ENCODE measurements around the gene SAGE1. TPM values are rescaled to one million over a fixed set of nuclear protein-coding genes. Genes with fewer than 3 reads are reported as not detected.

SAGE1 gene
- total RNA-seq (2014; rRNA removed; shearing (Covaris generic)), result 14.1 and 16.7 TPM in 2 replicates

GRCh38 chrX:135893294-135893817, at the start of gene SAGE1, which contains the start of gene CT45A10:
TSS of gene SAGE1 (plus strand) at chrX:135893716. CDS start at chrX:135896243, 2,527 bp downstream.
TSS of gene CT45A10 (minus strand) at chrX:135893444. CDS start at chrX:135885344, 8,100 bp downstream.

GRCh38 chrX:135854438-135854837, 39.1 kb upstream of the SAGE1 start, which contains the start of gene CT45A8:
TSS of gene CT45A8 (minus strand) at chrX:135854538. CDS start at chrX:135850783, 3,755 bp downstream.

GRCh38 chrX:135871712-135872111, 21.8 kb upstream of the SAGE1 start, which contains the start of gene CT45A9:
TSS of gene CT45A9 (minus strand) at chrX:135871812. CDS start at chrX:135868061, 3,751 bp downstream.

Other genes with a start within 250 kb of the SAGE1 start
- gene CT45A1, start 180.1 kb upstream of the SAGE1 start, total RNA-seq (2014; rRNA removed; shearing (Covaris generic)), result 66.5 and 103 TPM in 2 replicates
- 161 and 205 TPM in 2 replicates for gene CT45A3, start 125.5 kb upstream of the SAGE1 start, total RNA-seq (2014; rRNA removed; shearing (Covaris generic))
- 105 and 135 TPM in 2 replicates for gene CT45A5, start 108.2 kb upstream of the SAGE1 start, total RNA-seq (2014; rRNA removed; shearing (Covaris generic))
- gene CT45A6, start 90.9 kb upstream of the SAGE1 start, total RNA-seq (2014; rRNA removed; shearing (Covaris generic)), result not detected in 2 replicates
- gene CT45A2, start 73.7 kb upstream of the SAGE1 start, total RNA-seq (2014; rRNA removed; shearing (Covaris generic)), result 0.83 TPM in 1 of 2 replicates, not detected in the other
- 0.53 and 1.3 TPM in 2 replicates for gene CT45A7, start 56.4 kb upstream of the SAGE1 start, total RNA-seq (2014; rRNA removed; shearing (Covaris generic))
- 0.83 TPM in 1 of 2 replicates, not detected in the other for gene CT45A8, start 39.2 kb upstream of the SAGE1 start, total RNA-seq (2014; rRNA removed; shearing (Covaris generic))
- not detected in 2 replicates for gene CT45A9, start 21.9 kb upstream of the SAGE1 start, total RNA-seq (2014; rRNA removed; shearing (Covaris generic))
- 51.5 and 62.2 TPM in 2 replicates for gene CT45A10, start 272 bp upstream of the SAGE1 start, total RNA-seq (2014; rRNA removed; shearing (Covaris generic))
- 9.6 and 11.6 TPM in 2 replicates for gene MMGT1, start 80.3 kb downstream of the SAGE1 start, total RNA-seq (2014; rRNA removed; shearing (Covaris generic))
- 5.2 and 6.3 TPM in 2 replicates for gene SLC9A6, start 91.7 kb downstream of the SAGE1 start, total RNA-seq (2014; rRNA removed; shearing (Covaris generic))